SK-MEL-5 (cell line): ENCODE measurements around the gene ELP5. TPM values are rescaled to one million over a fixed set of nuclear protein-coding genes. Genes with fewer than 3 reads are reported as not detected.
"Not testable (repeated sequence)": the region's sequence is repeated elsewhere in the genome, so short reads cannot be mapped to it uniquely, and the experiment has no call there.

Experiments
- DNase-seq: peaks from one replicate; pipeline ENCODE4 v3.0.0-alpha.2; 2016; ENCODE audit warnings: low read depth, low spot score
- in situ Hi-C: cut with HindIII; loops from 2 replicates; pipeline ENCODE4 v1.10.0; 2016; ENCODE audit warnings: low sequenced_read_pairs, high pct_unique_total_duplicates, low pct_unique_long_range_greater_than_20kb
- total RNA-seq: library from RNA; depleted of rRNA; stranded (reverse); fragments of >200 nt; shearing (Covaris generic); gene quantifications from 2 replicates; pipeline ENCODE4 v1.2.3, GENCODE V29; 2014

ELP5 gene
- total RNA-seq, 1 experiment from 2014 or later: 43.8 TPM

DNA sequence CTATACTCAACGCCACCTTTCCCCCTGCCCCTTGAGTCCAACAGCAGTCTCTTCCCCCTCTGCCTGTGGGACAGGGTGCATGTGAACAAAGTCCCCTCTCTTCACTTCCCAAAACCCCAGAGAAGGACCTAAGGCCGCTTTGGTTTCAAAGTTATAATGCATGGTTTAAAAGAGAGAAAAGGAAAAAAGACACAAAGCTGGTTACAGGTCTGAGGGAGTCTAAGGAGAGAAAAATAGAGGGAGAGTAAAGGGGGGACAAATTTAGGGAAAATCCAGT lies 8.6 kb upstream of the ELP5 start:
- in situ Hi-C loops: no loop called here

DNA sequence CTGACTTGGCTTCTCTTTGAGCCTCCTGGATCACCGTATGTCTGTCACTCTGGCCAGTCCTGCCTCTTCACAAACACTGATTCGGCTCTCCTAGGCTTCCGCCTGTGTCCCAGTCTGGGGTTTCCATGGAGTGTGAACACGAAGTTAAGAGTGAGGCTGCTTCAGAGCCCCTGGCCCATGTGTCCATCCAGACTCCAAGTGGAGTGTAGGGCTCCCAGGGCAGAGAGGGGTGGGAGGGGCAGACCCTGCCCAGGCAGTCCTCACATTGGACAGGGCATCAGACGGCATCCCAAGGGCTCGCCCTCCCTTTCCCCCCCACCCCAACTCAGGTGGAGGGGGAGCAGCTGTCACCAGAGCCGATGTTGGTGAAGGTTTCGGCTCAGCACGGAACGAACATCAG lies 8.2 kb upstream of the ELP5 start:
- in situ Hi-C loops, DNase-seq: not testable (repeated sequence)

More for the DNA sequence above, 8.6 kb upstream of the ELP5 start:
- no peak for DNase-seq

DNA sequence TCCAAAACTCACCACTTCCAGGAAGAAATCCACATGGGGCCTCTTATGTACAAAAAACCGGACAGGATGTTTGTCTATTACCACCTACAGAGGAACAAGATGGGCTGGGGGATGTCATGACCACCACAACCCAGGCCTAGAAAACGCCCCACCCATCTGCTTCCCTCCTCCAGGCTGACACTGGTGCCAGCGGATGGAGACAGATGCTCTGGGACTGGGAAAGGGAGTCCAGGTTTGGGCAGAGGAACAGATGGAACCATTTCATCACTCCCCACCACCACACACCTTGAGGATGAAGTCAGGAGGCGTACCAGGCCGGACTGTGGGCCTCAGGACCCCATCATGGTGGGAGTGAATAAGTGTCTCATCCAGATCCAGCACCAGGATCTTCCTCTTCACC lies 5.2 kb upstream of the ELP5 start:
- in situ Hi-C loops: no loop called here
- no peak for DNase-seq

DNA sequence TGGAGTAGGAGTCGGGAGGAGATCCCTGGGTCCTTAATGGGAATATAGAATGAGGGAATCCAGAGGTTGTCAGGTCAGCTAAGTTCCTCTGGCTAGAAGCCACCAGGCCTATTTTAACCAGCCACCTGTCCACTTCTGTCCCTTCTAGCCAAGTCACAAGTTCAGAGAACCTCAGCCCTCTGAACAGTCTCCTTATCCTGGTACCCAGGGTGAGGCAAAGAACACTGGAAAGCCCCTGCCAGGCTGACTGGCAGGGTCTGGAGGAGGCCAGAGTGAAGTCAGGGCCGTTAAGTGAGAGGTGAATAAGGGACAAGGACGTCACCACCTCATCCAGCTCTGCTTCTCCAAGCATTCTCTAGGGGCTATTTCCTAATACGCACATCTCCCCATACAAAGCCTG lies 3.2 kb upstream of the ELP5 start:
- in situ Hi-C loops: no loop called here
- no peak for DNase-seq

DNA sequence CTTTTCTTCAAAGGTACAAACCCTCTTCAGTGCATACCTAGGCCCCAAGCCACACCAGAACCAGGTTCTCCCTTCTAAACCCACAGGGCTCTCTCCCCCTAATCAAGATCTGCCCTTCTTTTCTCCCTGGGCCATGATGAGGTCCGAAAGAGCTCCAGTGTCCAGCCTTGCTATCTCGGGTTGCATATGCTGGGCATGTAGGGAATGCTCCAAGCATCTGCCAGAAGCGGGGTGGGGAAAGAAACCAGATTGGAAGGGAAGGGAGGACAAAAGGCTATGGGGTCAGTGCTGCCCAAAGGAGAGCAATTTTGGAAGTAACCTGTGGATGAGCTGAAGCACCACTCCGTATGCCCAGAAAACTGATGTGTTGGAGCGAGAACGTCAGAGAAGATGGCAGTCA lies 2.8 kb upstream of the ELP5 start:
- in situ Hi-C loops: no loop called here
- no peak for DNase-seq

DNA sequence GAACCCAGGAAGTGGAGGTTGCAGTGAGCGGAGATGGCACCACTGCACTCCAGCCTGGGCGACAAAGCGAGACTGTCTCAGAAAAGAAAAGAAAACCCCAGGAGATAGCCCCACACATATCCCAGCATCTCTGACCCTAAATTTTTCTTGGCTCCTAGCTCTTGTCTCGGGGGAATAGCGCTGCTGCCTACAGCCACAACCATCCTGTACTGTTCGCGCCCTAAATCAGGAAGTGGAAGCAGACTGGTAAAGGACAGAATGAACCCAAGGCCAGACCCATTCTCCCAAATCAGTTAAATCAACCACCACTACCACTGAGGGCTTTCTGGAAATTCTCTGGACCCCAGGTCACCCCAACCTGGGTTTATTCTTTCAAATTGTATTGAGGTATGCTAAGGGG lies 2.2 kb upstream of the ELP5 start:
- in situ Hi-C loops: no loop called here
- DNase-seq: no peak

DNA sequence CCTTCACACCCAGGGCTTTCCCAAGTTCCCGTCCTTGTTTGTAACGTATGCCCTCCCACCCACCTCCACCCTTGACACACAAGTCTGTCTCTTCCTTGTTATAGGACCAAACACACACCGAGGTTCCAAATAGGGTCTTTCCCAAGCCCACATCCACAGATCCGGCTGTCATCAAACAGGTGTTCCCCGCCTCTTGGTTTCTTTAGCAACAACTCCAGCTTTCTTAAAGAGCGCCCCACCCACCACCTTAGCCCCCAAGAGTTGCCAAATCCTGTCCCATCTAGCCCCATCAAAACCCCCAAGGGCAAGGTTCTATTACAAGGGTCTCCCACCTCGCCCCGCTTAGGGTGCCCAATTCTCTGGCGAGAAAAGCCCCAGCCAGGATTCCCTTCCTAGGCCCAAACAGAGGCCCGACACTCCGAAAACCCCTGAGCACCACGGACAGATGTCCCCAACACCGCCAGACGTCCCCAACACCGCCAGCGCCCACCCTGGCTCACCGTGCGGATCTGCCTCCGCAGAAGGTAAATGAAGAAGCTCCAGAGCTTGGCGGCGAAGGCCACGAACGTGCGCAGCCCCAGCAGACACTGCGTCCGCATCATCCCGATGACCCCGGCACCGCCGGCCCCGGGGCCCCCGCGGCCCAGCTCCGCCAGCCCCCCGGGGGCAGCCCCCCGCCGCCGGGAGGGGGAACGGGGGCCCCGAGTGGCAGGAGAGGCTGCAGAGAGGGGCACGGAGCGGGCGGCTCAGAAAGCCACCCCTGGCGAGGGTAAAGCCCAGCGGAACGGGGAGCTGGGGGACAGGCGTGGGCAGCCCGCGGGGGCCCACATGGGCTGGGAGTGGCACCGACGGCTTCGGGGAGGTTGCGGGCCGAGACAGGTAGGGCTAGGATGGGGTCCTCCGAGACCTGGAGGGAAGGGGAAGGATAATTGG lies 1.1 kb upstream of the ELP5 start:
- in situ Hi-C loops: no loop called here
- no peak for DNase-seq

DNA sequence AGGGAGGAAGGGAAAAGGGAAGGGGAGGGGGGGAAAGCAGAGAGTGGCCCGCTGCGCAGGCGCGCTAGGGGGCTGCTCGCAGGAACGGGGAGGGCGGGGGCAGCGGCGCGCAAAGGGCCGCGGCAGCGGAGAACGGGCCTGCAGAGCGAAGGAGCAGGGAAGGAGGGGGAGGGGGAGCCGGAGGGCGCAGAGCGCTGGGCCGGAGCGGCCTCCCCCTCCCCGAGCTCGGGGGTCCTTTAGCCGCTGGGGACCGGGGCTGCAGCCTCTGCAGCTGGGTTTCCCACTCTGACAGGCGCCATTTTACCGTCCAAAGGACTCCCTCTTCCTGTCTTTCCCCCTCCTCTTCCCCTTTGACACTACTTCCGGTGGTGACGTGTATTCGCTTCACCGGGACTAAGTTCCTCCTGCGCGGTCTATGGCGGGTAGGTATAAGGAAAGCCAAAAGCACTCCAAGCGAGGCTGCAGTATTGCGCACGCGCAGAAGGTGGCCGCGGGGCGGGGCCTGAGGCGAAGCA lies 297 bp upstream of the ELP5 start, which contains the start of gene CTDNEP1:
CTDNEP1 (minus strand) TSS at position 74 of the 515 bp plus-strand sequence. CDS start 438 bp downstream, outside the sequence.
- DNase-seq: peak; percentile 100
- in situ Hi-C loops: no loop called here

DNA sequence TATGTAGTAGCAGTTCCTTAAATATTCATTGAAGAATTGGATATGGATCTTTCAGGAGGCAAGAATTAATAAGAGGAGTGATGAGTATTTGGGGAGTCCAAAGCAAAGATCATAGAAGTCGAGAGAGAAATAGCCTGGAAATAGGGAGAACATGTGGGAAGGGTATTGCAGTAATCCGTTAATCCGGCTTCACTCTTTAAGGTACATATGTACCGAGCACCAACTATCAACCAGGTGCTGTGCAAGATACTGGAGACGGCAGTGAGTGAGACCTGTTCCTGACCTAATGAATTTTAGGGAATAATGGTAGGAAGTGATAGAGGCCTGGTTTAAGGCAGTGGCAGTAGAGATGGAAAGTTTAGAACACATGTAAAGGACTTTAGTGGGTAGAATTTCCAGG lies 1.1 kb downstream of the ELP5 start:
- in situ Hi-C loops: no loop called here

DNA sequence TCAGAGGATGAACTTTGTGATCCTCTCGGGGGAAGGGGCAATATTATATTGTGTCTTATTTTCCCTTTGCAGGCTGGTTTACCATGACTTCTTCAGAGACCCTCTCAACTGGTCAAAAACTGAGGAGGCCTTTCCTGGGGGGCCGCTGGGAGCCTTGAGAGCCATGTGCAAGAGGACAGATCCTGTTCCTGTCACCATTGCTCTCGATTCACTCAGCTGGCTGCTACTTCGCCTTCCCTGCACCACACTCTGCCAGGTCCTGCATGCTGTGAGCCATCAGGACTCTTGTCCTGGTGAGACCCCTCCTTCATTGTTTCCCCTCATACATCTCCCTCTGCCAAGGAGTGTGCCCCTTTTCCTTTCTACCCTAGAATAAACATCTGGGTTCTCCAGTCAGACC lies 2.5 kb downstream of the ELP5 start:
- in situ Hi-C loops: no loop called here
- no peak for DNase-seq

More for the DNA sequence above, 1.1 kb downstream of the ELP5 start:
- no peak for DNase-seq

DNA sequence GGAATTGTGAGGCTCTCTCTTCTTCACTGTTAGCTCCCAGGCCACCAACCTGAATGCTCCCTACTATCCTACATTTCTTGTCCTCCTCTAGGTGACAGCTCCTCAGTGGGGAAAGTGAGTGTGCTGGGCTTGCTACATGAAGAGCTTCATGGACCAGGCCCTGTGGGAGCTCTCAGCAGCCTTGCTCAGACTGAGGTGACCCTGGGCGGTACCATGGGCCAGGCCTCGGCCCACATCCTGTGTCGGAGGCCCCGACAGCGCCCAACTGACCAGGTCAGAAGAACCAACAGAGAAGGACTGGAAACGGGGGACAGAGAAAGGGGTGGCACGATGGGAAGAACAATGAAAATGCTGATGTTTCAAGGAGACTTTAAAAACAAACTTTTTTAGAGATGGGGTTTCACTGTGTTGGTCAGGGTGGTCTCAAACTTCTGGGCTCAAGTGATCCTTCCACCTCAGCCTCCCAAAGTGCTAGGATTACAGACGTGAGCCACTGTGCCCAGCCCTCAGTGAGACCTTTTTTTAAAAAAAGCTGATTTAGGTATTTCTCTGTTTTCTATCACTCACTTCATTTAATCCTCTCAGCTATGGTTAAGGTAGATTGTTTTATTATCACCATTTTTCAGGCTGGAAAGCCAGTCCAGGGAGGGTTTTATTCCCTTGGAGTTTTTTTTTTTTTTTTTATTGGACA lies 4.9 kb downstream of the ELP5 start:
- in situ Hi-C loops: no loop called here
- no peak for DNase-seq

DNA sequence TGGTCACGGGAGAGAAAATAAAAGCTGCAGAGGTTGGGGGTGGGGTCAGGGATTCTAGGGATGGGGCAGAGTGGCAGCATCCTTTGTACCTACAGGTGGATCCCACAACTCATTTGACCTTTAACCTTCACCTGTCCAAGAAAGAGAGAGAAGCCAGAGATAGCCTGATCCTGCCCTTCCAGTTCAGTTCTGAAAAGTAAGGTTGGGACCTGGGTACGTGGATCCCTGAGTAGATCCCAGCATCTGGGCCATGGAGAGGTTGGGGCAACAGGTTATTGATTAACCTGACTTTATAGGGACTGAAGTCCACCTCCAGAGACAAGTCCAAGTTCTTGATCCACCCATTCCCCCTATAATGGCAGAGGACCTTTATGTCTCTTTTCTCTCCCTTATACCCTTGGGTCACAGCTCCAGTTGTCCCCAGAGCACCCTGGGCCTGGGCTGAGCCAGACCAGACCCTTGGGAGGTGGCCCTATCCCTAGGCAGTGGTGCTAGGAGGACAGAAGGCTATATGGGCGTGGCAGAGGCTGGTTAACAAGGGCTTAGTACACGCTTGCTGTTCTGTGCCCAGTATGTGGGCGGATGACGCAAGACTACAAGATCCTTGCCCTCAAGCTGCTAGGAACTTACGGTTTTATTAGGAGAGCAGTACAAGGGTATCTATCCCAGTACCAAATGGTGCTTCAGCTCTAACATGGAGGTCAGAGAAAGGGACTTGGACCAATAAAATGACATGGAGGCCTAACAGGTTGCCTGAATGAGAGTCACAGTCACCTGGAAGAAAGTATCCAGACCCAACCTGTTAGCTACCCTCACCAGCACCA lies 6.9 kb downstream of the ELP5 start:
- DNase-seq: peak; percentile 73
- in situ Hi-C loops: no loop called here

DNA sequence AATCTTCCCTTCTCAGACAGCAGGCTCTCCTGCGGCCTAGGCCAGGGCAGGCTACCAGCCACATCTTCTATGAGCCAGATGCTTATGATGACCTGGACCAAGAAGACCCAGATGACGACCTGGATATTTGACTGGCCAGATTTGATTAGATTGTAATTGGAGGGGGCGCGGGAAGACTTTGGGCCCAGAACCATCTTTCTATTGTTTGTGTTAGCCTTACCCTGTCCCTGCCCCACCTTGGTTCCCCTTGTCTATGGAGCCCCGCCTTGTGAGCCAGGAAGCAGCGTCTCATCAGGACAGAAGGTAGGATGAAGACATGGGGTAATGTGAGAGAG lies 7.5 kb downstream of the ELP5 start:
- no peak for DNase-seq
- in situ Hi-C loops: no loop called here

DNA sequence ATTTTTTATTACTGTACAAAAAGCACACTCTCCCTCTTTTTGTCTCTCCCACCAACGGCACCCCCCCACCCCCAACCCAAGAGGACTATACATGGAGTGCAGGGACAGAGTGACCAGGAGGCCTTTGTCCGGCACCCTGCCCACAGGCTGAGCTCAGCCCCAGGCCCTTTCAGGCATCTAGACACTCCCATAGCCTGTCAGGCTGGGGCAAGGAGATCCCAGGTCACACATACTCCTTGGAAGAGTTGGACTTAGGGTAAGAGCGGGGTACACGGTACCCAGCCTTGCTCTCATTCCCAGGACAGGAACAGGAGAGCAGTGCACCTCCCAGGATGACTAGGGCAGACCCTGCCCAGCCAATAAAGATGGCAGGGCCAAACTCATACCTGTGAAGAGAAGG lies 8.1 kb downstream of the ELP5 start:
- no peak for DNase-seq
- in situ Hi-C loops: no loop called here

DNA sequence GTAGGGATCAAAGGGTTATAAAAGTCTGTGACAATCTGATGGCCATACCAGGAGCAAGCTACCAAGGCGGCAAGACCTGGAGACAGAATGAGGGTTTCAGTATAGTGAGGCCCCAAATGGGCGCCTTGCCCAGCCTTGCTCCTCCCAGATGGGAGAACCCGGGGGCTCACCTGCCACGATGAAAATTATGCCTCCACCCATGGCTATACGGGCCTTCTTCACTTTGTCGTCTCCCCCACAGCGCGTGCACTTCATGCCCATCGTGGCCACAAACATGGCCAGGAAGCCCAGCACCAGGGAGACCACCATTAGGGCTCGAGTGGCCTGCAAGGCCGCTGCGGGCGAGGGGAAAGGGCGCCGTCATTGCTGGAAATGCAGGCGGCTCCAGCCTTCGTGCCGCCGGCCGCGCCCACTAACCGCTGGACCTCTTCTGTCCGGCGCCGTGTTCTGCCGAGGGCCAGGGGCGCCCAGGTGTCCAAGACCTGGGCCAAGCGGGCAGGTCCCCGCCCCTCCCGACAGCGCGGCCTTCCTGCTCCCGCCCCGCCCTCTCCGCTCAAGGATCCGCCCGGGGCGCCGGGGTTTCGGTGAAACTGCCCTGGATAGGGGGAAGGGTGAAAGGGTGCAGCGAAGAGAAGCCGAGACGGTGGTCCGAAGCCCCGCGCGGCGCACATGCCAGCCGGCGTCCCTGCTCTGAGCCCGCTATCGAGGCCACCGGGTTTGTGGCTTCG lies 8.8 kb downstream of the ELP5 start:
- in situ Hi-C loops: no loop called here
- DNase-seq: no peak

DNA sequence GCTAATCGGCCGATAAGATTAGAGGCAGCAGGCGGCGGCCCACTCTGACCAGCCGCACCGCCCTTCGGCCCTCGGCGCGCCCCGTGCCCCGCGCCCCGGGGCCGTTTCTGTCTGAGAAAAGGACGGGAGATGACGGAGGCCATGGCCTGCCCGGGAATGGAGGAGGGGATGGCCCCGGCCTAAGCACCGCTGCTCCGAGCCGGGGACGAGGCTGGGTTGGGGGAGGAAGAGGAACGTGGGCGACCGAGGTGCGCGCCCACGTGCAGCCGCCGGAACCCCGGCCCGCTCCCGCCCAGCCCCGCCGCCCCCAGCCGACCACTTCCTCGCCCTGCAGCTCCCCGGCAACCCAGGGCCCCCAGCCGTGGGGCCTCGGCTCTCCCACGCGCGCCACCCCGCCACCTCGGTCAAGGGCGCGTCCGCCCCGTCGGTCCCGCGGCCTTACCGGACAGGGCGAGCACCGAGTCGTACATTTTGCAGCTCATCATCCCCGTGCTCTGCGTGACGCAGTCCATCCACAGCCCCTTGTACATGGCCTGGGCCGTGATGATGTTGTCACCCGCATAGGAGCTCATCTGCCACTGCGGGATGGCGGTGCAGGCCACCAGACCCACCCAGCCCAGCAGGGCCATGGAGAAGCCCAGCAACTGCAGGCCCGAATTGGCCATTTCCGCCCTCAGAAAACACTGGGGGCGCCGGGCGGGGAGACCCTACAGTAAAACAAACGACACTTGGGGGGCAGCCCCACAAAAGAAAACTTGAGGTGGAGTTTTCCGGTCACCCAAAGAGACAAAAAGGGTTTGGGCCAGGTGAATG lies 9.6 kb downstream of the ELP5 start:
- in situ Hi-C loops: no loop called here
- no peak for DNase-seq
